WERI-Rb-1 (cell line): Measurements from ENCODE around the gene IFITM1.
"Not testable (repeated sequence)": the region's sequence is repeated elsewhere in the genome, so short reads cannot be mapped to it uniquely, and the experiment has no call there.

Experiments used
- DNase-seq: peaks from one replicate; pipeline ENCODE4 v3.0.0-alpha.2; 2020
- H3K27ac ChIP-seq: fragments of 250-450 bp; sonication (Bioruptor Pico); 2 replicates; pipeline ENCODE4 v1.5.1; 2020; ENCODE audit warnings: mild to moderate bottlenecking, moderate library complexity
- H3K27me3 ChIP-seq: fragments of 250-450 bp; sonication (Bioruptor Pico); 2 replicates; pipeline ENCODE4 v1.5.1; 2021; ENCODE audit warnings: mild to moderate bottlenecking, low read depth, moderate library complexity; ENCODE audit not compliant: insufficient read depth, severe bottlenecking
- H3K36me3 ChIP-seq: fragments of 250-450 bp; sonication (Bioruptor Pico); 2 replicates; pipeline ENCODE4 v1.5.1; 2020; ENCODE audit warnings: mild to moderate bottlenecking, moderate library complexity
- H3K4me3 ChIP-seq: 2 replicates; pipeline ENCODE4 v1.5.1; 2011; ENCODE audit warnings: low read depth, mild to moderate bottlenecking, control low read depth, low read length
- H3K9me3 ChIP-seq: fragments of 250-450 bp; sonication (Bioruptor Pico); 2 replicates; pipeline ENCODE4 v1.5.1; 2021; ENCODE audit warnings: mild to moderate bottlenecking, moderate library complexity; ENCODE audit not compliant: severe bottlenecking
- CTCF ChIP-seq: IDR thresholded peaks from 2 replicates; pipeline ENCODE4 v1.5.1; 2011; ENCODE audit warnings: low read depth, mild to moderate bottlenecking, control low read depth, inconsistent platforms, low read length

The IFITM1 gene

GRCh38 chr11:340539-341512 lies 27.0 kb downstream of the IFITM1 start:
- no peaks in the 10 kb centered on the region for H3K27me3 ChIP-seq
- TF ChIP-seq CTCF, result no peak
- no peaks in the 10 kb centered on the region for H3K36me3 ChIP-seq
- no peak overlapping the region for H3K27ac ChIP-seq
- H3K4me3 ChIP-seq, result no peak overlapping the region
- no peaks in the 10 kb centered on the region for H3K9me3 ChIP-seq
- no peak for DNase-seq

DNA sequence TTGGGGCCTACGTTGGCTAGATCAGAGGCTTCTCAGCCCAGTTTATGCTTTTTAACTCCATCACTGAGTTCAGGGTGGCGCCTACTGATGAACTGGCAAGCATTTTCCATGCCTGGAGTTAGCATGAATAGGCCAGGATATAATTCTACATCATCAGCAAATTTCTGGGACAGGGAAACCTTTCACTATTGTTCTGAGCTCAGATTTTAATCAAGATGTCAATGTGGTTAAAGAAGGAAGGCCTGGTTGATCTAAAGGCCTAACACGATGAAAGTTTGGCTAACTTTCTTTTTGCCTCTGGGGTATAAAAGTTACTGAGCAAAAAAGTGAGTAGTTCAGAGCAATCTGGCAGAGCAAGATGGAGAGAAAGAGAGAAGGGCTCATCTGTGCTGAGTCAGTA lies 28.5 kb downstream of the IFITM1 start:
- H3K4me3 ChIP-seq, result no peak overlapping the region
- no peak for TF ChIP-seq CTCF
- no peak overlapping the region for H3K27ac ChIP-seq
- H3K9me3 ChIP-seq, result no peaks in the 10 kb centered on the region
- DNase-seq, result no peak
- no peaks in the 10 kb centered on the region for H3K27me3 ChIP-seq
- no peaks in the 10 kb centered on the region for H3K36me3 ChIP-seq

DNA sequence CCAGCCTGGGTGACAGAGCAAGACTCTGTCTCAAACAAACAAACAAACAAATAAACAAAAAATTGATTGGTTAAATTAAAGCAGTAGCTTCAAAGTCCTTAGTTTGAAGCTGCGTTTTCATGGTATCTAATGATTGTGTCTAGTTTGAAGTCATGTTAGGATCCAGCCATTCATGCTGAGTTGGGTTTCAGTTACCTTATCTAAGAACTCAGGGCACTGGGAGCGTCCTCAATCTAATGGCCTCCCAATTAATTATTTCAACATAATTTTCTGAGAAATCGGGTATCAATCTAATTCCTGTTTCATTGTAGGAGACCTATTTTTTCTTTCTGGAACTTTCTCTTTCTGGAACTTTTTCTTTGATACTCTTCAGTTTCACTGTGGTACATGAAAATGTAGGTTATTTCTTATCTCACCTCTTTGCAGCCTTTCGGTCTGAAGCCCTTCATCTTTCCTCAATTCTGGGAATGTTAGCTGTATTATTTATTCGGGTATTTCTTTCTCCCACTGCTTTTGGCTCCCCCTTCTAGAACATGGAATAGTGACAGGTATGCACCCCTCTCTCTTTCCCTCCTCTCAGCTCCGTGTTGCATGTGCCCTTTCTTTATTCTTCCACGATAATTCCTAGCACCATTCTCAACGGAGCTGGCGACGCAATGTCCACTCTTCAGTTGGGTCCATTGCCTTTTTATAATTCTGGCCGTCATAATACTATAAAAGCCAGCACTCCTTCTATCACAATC lies 31.2 kb downstream of the IFITM1 start:
- Histone ChIP-seq H3K9me3 (no peaks in the 10 kb centered on the region), H3K36me3 (no peaks in the 10 kb centered on the region), H3K27me3 (no peaks in the 10 kb centered on the region), H3K27ac (no peak overlapping the region), H3K4me3 (no peak overlapping the region)
- DNase-seq, result no peak
- no peak for TF ChIP-seq CTCF

DNA sequence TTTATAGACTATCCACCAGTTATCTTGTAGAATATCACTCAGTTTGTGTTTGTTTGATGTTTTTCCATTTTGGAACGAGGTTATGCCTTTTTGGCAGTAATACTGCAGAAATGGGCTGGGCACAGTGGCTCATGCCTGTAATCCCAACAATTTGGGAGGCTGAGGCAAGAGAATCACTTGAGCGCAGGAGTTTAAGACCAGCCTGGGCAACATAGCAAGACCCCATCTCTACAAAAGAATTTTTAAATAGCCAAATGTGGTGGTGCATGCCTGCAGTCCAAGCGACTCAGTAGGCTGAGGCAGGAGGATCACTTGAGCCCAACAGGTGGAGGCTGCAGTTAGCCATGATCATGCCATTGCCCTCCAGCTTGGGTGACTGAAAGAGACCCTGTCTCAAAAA lies 32.7 kb downstream of the IFITM1 start:
- Histone ChIP-seq H3K36me3 (no peaks in the 10 kb centered on the region), H3K27me3 (no peaks in the 10 kb centered on the region), H3K27ac (no peak overlapping the region), H3K4me3 (no peak overlapping the region), H3K9me3 (no peaks in the 10 kb centered on the region)
- no peak for DNase-seq
- no peak for TF ChIP-seq CTCF

DNA sequence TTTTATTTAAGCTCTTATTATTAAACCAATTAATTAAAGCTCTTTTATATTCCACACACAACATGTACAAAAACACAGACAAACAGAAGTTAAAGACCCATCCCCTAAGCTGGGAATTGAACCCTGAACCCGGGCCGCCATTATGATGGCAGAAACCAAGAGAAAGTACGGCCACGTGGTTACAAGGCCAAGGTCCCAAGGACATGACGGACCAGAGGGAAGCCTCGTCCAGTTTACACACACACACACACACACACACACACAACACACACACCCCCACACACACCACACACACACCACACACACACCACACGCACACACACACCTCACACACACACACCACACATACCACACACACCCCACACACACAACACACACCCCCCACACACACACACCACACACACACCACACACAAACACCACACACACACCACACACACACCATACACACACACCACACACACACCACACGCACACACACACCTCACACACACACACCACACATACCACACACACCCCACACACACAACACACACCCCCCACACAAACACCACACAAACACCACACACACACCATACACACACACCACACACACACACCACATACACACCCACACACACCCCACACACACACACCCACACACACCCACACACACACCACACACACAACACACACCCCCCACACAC lies 35.6 kb downstream of the IFITM1 start:
- H3K27me3 ChIP-seq, H3K36me3 ChIP-seq, H3K27ac ChIP-seq, H3K9me3 ChIP-seq, DNase-seq, H3K4me3 ChIP-seq: not testable (repeated sequence)

- DNase-seq, H3K27ac ChIP-seq, H3K36me3 ChIP-seq, H3K4me3 ChIP-seq, H3K9me3 ChIP-seq, H3K27me3 ChIP-seq: not testable (repeated sequence)
These were observed 36.3 kb downstream of the IFITM1 start for GRCh38 chr11:350033-350722.
